Prostate gland (tissue), 2 donors: ENCODE measurements around the gene URI1. TPM values are rescaled to one million over a fixed set of nuclear protein-coding genes. Genes with fewer than 3 reads are reported as not detected.

ENCODE experiments used
- DNase-seq: peaks from one replicate; pipeline ENCODE4 v3.0.0-alpha.2; 2019; ENCODE audit warnings: low spot score
- H3K27ac ChIP-seq, 2 donors: fragments of 200-600 bp; sonication (generic); 2 replicates each; pipeline ENCODE4 v1.5.1; 2017 to 2019
- H3K27me3 ChIP-seq: fragments of 200-600 bp; sonication (generic); replicated peaks from 2 replicates; pipeline ENCODE4 v1.5.1; 2019; ENCODE audit not compliant: insufficient read depth
- H3K36me3 ChIP-seq, 2 donors: fragments of 200-600 bp; sonication (generic); 1 replicate in 1 of 2; 2 replicates in 1 of 2; pipeline versions ENCODE4 v1.5.1 to v1.8.1; 2017 to 2019
- H3K4me1 ChIP-seq: fragments of 200-600 bp; sonication (generic); replicated peaks from 2 replicates; pipeline ENCODE4 v1.5.1; 2019
- H3K4me3 ChIP-seq, 2 donors: fragments of 200-600 bp; sonication (generic); 2 replicates each; pipeline ENCODE4 v1.5.1; 2017 to 2019
- H3K9me3 ChIP-seq: fragments of 200-600 bp; sonication (generic); 2 replicates; pipeline ENCODE4 v1.5.1; 2017
- POLR2A ChIP-seq: fragments of 450-650 bp; IDR thresholded peaks from one replicate; pipeline ENCODE4 v1.6.1; 2016; ENCODE audit warnings: antibody characterized with exemption, mild to moderate bottlenecking
- POLR2AphosphoS5 ChIP-seq: sonication (generic); formaldehyde crosslinking; IDR thresholded peaks from one replicate; pipeline ENCODE4 v1.6.1; 2017; ENCODE audit warnings: antibody characterized with exemption
- WGBS: methylation state at CpG from one replicate; pipeline ENCODE4 v1.1.5; 2018; 5-methylcytosine and 5-hydroxymethylcytosine counted together
- intact Hi-C: fragments of 100-400 bp; cut with DNase I; formaldehyde crosslinking; loops from one replicate; pipeline ENCODE4 v1.14.2; 2022
- total RNA-seq, 2 donors: library from RNA; depleted of rRNA; stranded (reverse); fragments of >200 nt; gene quantifications; one replicate each; pipeline ENCODE4 v1.1.0, GENCODE V29; 2016
- TF ChIP-seq, protein P1 (sequence below), 4 experiments: fragments of 200-600 bp in 2 of 4; fragments of 450-650 bp in 2 of 4; sonication (generic) in 2 of 4; IDR thresholded peaks; 1 replicate in 3 of 4; 2 replicates in 1 of 4; pipeline ENCODE4 v1.5.1; 2016 to 2019; ENCODE audit warnings: antibody characterized with exemption in 4 of 4, mild to moderate bottlenecking in 2 of 4, moderate library complexity in 2 of 4

URI1 gene
- total RNA-seq, 2 donors from 2014 or later, result 48.2 to 71.0 TPM

DNA sequence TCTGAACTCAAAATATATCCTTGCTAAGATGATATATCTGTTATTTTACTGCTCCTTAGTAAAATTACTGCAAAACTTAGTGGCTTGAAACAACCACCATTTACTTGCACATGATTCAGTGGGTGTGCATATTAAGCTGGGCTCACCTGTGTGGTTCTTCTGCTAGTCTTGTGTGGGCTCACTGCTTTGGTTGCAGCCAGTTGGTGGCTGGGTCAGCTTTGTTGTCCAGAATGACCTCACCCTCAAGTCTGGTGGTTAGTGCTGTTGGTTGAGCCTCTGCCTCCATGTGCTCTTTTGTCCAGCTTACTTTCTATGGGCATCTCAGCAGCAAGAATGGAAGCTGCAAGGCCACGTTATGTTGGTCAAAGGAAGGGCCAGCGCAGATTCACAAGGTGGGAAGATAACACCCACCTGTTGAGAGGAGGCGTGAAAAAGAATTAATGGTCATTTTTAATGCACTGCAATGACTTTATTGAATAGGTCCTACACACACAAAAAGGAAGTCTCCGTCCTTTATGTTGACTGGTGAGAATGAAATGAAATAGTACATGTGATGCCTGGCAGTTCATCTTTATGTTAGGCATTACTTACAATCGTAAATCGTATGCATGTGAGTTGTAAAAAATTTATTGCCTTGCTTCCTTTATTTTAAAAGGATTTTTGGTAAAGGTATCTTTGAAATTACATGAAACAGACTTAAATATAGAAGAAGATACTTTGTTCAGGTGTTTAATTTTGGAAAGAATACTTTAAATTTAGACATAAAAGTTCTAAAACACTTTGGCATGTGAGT, 34.3 kb downstream of the URI1 start:
- Histone ChIP-seq H3K36me3 (no peaks in the 10 kb centered on the region), H3K9me3 (no peaks in the 10 kb centered on the region), H3K4me3 (no peak overlapping the region), H3K27me3 (no peaks in the 10 kb centered on the region), H3K4me1 (peaks cover 4% of the 10 kb centered on the region), H3K27ac (no peak overlapping the region)
- WGBS, result 75% methylated on average over 6 of the region's 6 CpGs
- TF ChIP-seq, protein P1, sequence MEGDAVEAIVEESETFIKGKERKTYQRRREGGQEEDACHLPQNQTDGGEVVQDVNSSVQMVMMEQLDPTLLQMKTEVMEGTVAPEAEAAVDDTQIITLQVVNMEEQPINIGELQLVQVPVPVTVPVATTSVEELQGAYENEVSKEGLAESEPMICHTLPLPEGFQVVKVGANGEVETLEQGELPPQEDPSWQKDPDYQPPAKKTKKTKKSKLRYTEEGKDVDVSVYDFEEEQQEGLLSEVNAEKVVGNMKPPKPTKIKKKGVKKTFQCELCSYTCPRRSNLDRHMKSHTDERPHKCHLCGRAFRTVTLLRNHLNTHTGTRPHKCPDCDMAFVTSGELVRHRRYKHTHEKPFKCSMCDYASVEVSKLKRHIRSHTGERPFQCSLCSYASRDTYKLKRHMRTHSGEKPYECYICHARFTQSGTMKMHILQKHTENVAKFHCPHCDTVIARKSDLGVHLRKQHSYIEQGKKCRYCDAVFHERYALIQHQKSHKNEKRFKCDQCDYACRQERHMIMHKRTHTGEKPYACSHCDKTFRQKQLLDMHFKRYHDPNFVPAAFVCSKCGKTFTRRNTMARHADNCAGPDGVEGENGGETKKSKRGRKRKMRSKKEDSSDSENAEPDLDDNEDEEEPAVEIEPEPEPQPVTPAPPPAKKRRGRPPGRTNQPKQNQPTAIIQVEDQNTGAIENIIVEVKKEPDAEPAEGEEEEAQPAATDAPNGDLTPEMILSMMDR (IDR thresholded peaks at IDR 0.05), result no peak
- TF ChIP-seq POLR2AphosphoS5, result no peak
- no peak for DNase-seq
- intact Hi-C loops, result no loop called here

DNA sequence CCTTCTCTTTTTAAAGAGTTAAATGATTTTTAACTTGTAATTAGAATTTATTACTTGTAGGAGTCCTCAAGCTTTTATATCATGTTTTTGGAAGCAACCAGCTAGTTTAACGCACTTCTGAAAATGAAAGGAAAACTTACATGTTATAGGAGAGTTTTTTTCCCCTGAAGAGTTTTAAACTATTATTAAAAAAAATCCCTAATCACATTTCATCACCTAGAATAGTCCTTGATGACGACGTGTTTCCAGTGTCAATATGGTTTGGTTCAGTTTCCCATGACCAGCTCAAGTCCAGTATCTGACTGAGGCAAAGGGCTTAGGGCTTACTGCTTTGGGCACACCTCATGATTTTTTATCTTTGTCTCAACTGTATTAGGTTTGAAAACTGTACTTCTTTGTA, 36.0 kb downstream of the URI1 start:
- TF ChIP-seq POLR2AphosphoS5, result no peak
- TF ChIP-seq POLR2A, result no peak
- TF ChIP-seq, protein P1 (IDR thresholded peaks at IDR 0.05), result no peak
- Histone ChIP-seq H3K36me3 (no peaks in the 10 kb centered on the region), H3K4me1 (no peaks in the 10 kb centered on the region), H3K9me3 (no peaks in the 10 kb centered on the region), H3K27ac (no peak overlapping the region), H3K4me3 (no peak overlapping the region), H3K27me3 (no peaks in the 10 kb centered on the region)
- no peak for DNase-seq
- intact Hi-C loops, result no loop called here
- 52% methylated on average over 3 of the region's 3 CpGs for WGBS

DNA sequence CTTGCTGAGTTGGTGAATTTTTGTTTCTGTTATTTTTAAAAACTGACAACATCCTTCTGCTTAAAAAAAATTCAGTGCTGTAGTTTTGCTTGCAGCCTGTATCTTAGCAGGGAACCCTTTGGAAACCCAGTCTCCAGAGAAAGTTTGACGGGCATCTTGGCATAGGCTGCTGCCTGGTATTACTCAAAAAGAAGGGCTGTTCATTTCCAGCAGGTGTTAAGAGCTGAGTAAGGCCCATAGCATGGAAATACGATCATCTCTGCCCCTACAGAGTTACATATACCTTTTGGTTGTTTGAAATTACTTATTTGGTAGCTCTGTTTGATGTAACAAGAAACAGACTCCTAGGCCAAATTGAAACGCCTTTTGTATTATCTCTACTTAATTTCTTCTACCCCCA, 41.5 kb downstream of the URI1 start:
- Histone ChIP-seq H3K27me3 (no peaks in the 10 kb centered on the region), H3K36me3 (no peaks in the 10 kb centered on the region), H3K4me1 (no peaks in the 10 kb centered on the region), H3K4me3 (no peak overlapping the region), H3K9me3 (no peaks in the 10 kb centered on the region), H3K27ac (no peak overlapping the region)
- TF ChIP-seq POLR2AphosphoS5, result no peak
- TF ChIP-seq, protein P1 (IDR thresholded peaks at IDR 0.05), result no peak
- TF ChIP-seq POLR2A, result no peak
- intact Hi-C loops, result no loop called here
- 78% methylated on average over 3 of the region's 3 CpGs for WGBS
- DNase-seq, result no peak

DNA sequence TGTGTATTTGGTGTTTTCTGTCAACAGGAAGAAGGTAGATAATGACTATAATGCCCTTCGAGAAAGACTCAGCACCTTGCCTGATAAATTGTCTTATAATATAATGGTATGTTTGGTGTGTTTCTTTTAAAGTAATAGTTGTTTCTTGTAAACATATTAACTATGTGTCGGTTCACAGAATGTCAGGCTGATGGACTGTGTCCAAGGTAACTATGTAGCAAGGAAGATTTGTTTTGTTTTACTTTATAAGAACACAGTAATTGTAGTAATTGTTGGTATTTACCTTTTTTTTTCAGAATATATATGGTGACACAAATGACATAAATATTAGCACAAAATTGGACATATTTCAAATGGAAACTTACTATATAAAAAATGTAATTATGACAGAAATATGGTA, 43.2 kb downstream of the URI1 start:
- Histone ChIP-seq H3K36me3 (no peaks in the 10 kb centered on the region), H3K4me3 (no peak overlapping the region), H3K27ac (no peak overlapping the region), H3K9me3 (no peaks in the 10 kb centered on the region), H3K4me1 (no peaks in the 10 kb centered on the region), H3K27me3 (no peaks in the 10 kb centered on the region)
- 61% methylated on average over 2 of the region's 2 CpGs for WGBS
- DNase-seq, result no peak
- TF ChIP-seq, protein P1 (IDR thresholded peaks at IDR 0.05), result no peak
- TF ChIP-seq POLR2A (no peak), POLR2AphosphoS5 (no peak)
- intact Hi-C loops, result no loop called here

DNA sequence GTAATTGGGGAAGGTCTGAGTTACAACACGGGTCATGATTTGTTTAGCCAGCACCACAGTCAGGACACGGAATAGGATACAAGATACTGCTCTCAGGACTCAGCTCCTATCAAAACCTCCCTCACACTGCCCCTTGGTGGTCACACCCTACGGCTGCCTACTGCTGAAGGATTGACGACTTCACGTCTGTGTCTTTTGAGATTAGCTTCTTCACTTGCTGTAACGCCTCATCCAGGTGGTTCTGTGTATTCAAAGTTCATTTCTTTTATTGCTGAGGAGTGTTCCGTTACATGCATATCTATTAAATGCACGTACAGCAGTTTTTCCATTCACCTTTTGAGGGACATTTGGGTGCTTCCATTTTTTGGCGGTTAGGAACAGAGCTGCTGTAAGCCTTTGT, 46.3 kb downstream of the URI1 start:
- H3K9me3 ChIP-seq, result no peaks in the 10 kb centered on the region
- no peak for TF ChIP-seq POLR2AphosphoS5
- H3K27me3 ChIP-seq, result no peaks in the 10 kb centered on the region
- H3K27ac ChIP-seq, result no peak overlapping the region
- DNase-seq, result no peak
- no peaks in the 10 kb centered on the region for H3K4me1 ChIP-seq
- no peak overlapping the region for H3K4me3 ChIP-seq
- intact Hi-C loops, result no loop called here
- 87% methylated on average over 9 of the region's 9 CpGs for WGBS
- H3K36me3 ChIP-seq, result no peaks in the 10 kb centered on the region
